Fibroblast of pulmonary artery (primary cell): ENCODE data around the gene RAG1.

Source experiments
- DNase-seq: peaks from one replicate; pipeline ENCODE4 v3.0.0-alpha.2; 2010; ENCODE audit warnings: low read depth
- H3K4me3 ChIP-seq: replicated peaks from 2 replicates; pipeline ENCODE4 v1.5.1; 2011; ENCODE audit warnings: low read depth, mild to moderate bottlenecking, control low read depth, low read length, moderate library complexity
- TF ChIP-seq, protein P1 (sequence below): IDR thresholded peaks from 2 replicates; pipeline ENCODE4 v1.5.1; 2011; ENCODE audit warnings: mild to moderate bottlenecking, control low read depth, low read length, inconsistent platforms; ENCODE audit errors: missing control alignments

RAG1 gene

DNA sequence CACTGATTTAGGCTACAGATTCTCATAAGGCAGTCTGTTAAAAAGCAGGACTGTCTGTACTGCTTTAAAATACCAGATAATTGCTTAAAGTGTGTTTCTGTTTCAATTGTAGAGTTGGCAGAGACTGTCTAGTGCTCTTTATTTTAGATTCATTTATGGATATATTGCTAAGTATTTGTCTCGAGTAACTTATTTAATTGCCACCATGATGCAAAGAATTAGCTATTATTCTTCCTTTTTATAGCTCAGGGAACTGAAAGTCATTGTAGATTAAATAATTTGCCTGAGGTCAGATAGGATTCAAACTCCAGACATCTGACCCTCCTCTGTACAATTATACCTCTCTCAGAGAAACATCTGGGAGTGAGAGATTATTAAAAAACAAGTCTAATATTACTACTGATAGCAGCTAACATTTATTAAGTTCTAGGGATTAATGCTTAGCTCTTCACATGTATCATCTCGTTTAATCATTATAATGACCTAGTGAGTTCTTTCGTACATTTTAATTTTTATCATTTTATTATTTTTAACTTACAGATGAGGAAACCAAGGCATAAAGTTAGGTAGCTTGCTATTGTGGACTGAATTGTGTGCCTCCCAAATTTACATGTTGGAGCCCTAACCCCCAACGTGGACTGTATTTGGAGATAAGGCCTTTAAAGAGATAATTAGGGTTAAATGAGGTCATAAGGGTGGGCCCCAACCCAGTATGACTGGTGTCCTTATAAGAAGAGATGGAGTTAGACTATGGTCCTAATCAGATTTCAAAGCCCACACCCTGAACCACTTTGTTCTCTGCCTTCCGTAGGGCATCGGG lies 49.9 kb downstream of the RAG1 start:
- TF ChIP-seq, protein P1, sequence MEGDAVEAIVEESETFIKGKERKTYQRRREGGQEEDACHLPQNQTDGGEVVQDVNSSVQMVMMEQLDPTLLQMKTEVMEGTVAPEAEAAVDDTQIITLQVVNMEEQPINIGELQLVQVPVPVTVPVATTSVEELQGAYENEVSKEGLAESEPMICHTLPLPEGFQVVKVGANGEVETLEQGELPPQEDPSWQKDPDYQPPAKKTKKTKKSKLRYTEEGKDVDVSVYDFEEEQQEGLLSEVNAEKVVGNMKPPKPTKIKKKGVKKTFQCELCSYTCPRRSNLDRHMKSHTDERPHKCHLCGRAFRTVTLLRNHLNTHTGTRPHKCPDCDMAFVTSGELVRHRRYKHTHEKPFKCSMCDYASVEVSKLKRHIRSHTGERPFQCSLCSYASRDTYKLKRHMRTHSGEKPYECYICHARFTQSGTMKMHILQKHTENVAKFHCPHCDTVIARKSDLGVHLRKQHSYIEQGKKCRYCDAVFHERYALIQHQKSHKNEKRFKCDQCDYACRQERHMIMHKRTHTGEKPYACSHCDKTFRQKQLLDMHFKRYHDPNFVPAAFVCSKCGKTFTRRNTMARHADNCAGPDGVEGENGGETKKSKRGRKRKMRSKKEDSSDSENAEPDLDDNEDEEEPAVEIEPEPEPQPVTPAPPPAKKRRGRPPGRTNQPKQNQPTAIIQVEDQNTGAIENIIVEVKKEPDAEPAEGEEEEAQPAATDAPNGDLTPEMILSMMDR, result no peak
- DNase-seq, result no peak
- H3K4me3 ChIP-seq, result no peak overlapping the region

DNA sequence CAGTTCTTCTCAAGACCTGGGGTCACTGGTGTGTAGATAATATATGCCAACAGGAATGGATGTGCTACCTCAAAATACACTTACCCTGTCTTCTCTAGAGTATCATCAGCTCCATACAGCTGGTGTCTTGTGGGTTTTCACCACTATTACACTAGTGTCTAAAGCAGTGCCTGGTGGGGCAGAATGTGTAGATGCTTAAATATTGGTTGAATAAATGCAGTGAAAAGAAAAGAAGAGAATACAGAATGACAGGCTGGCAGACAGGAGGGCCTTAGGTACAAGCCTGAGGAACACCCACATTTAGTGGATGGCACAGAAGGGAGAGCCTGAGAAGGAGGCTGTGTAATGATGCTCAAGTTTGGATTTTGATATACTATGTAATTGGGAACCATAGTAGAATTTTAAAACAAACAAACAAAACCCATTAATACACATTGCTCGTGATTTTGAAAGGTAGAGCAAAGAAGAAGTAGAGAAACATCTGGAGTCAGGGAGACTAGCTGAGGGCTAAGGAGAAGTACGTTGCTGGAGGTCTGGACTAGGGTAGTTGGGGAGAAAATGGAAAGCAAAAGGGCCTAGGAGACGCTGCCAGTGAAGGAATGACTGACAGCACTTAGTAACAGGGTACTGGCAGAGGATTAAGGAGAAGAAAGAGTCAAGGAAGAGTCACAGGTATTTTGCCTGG lies 50.7 kb downstream of the RAG1 start:
- DNase-seq, result no peak

DNA sequence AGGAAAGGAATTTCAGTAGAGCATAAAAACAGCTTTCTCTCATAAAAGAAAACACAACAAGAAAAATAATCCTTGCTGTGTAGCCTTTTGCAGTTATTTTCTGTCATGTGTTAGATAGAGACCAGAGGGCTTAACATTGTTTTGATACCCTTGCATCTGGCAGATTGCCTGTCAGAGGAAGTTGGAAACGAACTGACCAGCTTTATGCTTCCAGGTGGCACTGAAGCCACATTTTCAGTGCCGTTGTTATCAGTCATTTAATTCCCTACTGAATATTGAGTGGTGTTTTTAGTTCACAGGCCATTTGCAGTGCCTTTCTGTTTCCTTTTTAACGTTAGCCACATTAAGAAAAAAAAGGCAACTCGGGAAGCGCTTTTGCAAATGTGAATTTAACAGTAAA lies 51.7 kb downstream of the RAG1 start:
- TF ChIP-seq, protein P1, result no peak
- no peak overlapping the region for H3K4me3 ChIP-seq
- DNase-seq, result peak; percentile 3

More for the DNA sequence above, 50.7 kb downstream of the RAG1 start:
- H3K4me3 ChIP-seq, result no peak overlapping the region
- TF ChIP-seq, protein P1, result no peak

DNA sequence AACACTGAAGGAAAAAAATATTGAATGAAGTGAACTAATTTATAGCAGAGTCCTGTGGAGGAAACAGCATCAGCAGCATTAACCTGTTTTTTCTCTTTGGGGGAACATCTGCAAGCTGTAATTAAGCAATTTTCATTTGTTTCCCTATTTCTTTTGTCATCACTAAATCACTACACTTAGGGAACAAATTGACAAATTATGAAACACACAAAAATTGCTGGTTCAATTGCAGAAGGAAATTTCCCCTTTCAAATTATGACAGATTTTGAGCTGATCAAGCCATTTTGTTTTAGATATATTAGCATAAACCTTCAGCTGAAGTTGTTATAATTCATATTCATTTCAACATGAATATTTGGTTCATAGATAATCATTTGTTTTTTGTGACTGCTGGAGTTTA lies 52.4 kb downstream of the RAG1 start:
- TF ChIP-seq, protein P1, result no peak
- no peak for DNase-seq
- H3K4me3 ChIP-seq, result no peak overlapping the region

DNA sequence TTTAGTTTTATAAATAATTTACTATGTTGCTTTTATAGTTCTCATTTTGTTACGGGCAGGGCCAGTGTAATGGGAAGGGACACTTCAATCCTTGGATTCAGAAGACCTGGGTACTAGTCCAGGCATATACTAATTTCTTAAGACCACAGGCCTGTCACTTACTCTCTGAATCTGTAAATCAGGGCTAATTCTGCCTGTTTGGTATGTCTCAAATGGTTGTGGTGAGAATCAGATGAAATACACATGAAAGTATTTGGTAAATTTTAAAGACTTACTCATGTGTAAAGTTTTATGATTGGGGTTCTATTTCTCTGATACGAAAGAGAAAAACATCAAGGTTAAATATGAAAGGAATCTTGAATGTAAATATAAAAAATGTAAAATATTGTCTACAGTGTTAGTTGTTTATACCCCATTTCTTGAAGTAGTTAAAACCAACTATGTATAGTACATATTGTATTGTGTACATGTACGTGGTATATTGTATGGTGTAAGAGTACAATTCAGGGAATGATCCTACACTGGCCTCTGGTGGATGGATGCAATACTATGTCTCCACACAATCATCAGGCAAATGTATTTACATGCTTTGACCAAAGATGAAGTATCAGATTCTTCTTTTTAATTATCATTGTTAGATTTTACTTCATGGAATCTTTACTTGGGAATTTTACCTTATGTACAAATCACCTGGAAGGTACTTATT lies 54.8 kb downstream of the RAG1 start:
- H3K4me3 ChIP-seq, result no peak overlapping the region
- peak; percentile 56 for DNase-seq
- TF ChIP-seq, protein P1, result peak; percentile 58

DNA sequence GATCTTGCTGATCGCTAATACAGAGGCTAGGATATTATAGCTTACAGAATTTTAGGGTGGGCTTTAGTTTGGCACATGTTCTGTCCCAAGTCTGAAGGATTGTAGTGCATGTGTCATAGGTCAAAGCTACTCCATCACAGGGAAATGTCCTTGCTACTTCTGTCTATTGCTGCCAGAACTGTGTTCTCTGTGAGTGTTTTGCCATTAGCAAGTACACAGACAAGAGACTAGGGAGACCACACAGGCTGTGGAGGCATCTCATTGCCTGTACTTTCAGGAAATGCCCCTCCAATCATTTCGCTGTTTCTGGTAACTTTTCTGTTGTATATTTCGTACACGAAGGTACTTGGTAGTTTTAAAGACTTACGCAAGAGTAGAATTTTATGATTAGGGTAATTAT lies 55.7 kb downstream of the RAG1 start:
- no peak overlapping the region for H3K4me3 ChIP-seq
- TF ChIP-seq, protein P1, result no peak
- DNase-seq, result no peak
